ENCODE data around the gene DBP.

DBP gene

GRCh38 chr19:48618916-48619691, 18.1 kb downstream of the DBP start, which contains the start of the genes RPL18 and SPHK2 (continued):
- TF ChIP-seq ELK4 (IDR thresholded peaks at IDR 0.05; ENCODE audit: borderline replicate concordance, low read depth, low read length), result peak; percentile 19; the same call in 1 of the 2 replicates
- peak; percentile 49; the same call in 1 of the 2 replicates for TF ChIP-seq ZBTB10 (tag by site-specific recombination; IDR thresholded peaks at IDR 0.05)
- peak; percentile 67; the same call in 1 of the 2 replicates for TF ChIP-seq ZBTB20 (tag by site-specific recombination; IDR thresholded peaks at IDR 0.05)
- no peak for TF ChIP-seq ZNF521 (tag by site-specific recombination; IDR thresholded peaks at IDR 0.05)
- no peak for TF ChIP-seq ZNF423 (tag by site-specific recombination; IDR thresholded peaks at IDR 0.05)
- peak; percentile 81 for TF ChIP-seq ZBTB6 (tag by site-specific recombination; IDR thresholded peaks at IDR 0.05)
- TF ChIP-seq ZNF335 (tag by site-specific recombination; conservative IDR thresholded peaks at IDR 0.05), result peak; percentile 83
- TF ChIP-seq BCL11B (tag by site-specific recombination; IDR thresholded peaks at IDR 0.05; ENCODE audit: low read depth), result peak; percentile 19; the same call in 1 of the 2 replicates
- peak; percentile 93 for TF ChIP-seq ZEB2 (tag by site-specific recombination; IDR thresholded peaks at IDR 0.05)
- TF ChIP-seq PRDM10 (tag by site-specific recombination; IDR thresholded peaks at IDR 0.05), result peak; percentile 95
- TF ChIP-seq AEBP2 (tag by site-specific recombination; IDR thresholded peaks at IDR 0.05; ENCODE audit: borderline replicate concordance), result no peak
- TF ChIP-seq ZNF645 (tag by site-specific recombination; IDR thresholded peaks at IDR 0.05), result no peak
- TF ChIP-seq PRDM6 (tag by site-specific recombination; IDR thresholded peaks at IDR 0.05), result no peak
- peak; percentile 96 for TF ChIP-seq ZNF692 (tag by site-specific recombination; IDR thresholded peaks at IDR 0.05)
- TF ChIP-seq ZNF404 (tag by site-specific recombination; IDR thresholded peaks at IDR 0.05), result no peak
- 0 out of 2 replicates have a peak, but pooled peaks have one; percentile 35 for TF ChIP-seq IKZF3 (tag by site-specific recombination; IDR thresholded peaks at IDR 0.05)
- no peak for TF ChIP-seq TCF7L2 (IDR thresholded peaks at IDR 0.05; ENCODE audit: borderline replicate concordance, low read depth, low read length)
- TF ChIP-seq ZNF530 (tag by site-specific recombination; IDR thresholded peaks at IDR 0.05; ENCODE audit: low read depth), result no peak
- 0 out of 2 replicates have a peak, but pooled peaks have one; percentile 42 for TF ChIP-seq ZNF2 (tag by site-specific recombination; IDR thresholded peaks at IDR 0.05)
- peak; percentile 87 for TF ChIP-seq ZNF324 (tag by site-specific recombination; IDR thresholded peaks at IDR 0.05)
- TF ChIP-seq ZNF660 (tag by site-specific recombination; IDR thresholded peaks at IDR 0.05), result peak; percentile 97
- TF ChIP-seq MYNN (tag by site-specific recombination; IDR thresholded peaks at IDR 0.05; ENCODE audit: borderline replicate concordance), result no peak
- TF ChIP-seq ZNF239 (tag by site-specific recombination; IDR thresholded peaks at IDR 0.05), result peak; percentile 64; the same call in 1 of the 2 replicates
- no peak for TF ChIP-seq ZNF571 (tag by site-specific recombination; IDR thresholded peaks at IDR 0.05)
